Measurements from ENCODE around the gene NCAM1. TPM values are rescaled to one million over a fixed set of nuclear protein-coding genes. Genes with fewer than 3 reads are reported as not detected.

NCAM1 gene
- total and polyA plus RNA-seq, 2 donors (not counting 3 experiments of a cell fraction or from before 2014, with no cell fraction given) = 0.03 TPM; not detected in 1

GRCh38 chr11:113193946-113194345 lies 232.7 kb downstream of the NCAM1 start:
- FAIRE-seq (no peak), DNase-seq (ENCODE audit: low read depth, low spot score) (no peak)
- intact Hi-C loops (cut with micrococcal nuclease) (no loop called here), dilution Hi-C loops (cut with MboI; ENCODE audit: extremely low pct_ligation_motif_present, low sequenced_read_pairs) (no loop called here)
- no peaks in the 10 kb centered on the region for H3K4me1 ChIP-seq (ENCODE audit: control insufficient read depth, extremely low read depth, insufficient read depth, low read length)
- H4K20me1 ChIP-seq (replicated peaks; ENCODE audit: control insufficient read depth, extremely low read depth, insufficient read depth, low read length) = no peaks in the 10 kb centered on the region
- ChIA-PET POLR2A (no interaction called here), CTCF (no interaction called here)
- H3K79me2 ChIP-seq (ENCODE audit: control insufficient read depth, insufficient read depth, low read length) = no peaks in the 10 kb centered on the region
- H3K4me2 ChIP-seq (ENCODE audit: insufficient read depth, low read length) = no peak overlapping the region
- no peak for TF ChIP-seq FOS (IDR thresholded peaks at IDR 0.05; ENCODE audit: borderline replicate concordance, insufficient read depth, low read length)
- no peaks in the 10 kb centered on the region for H3K9me1 ChIP-seq (replicated peaks; ENCODE audit: control insufficient read depth, extremely low read depth, insufficient read depth, low read length)
- H3K27ac ChIP-seq (ENCODE audit: insufficient read depth, low read depth, low read length) = no peak overlapping the region
- H3K9ac ChIP-seq (replicated peaks; ENCODE audit: extremely low read depth, insufficient read depth, low read length) = no peak overlapping the region
- H3K27me3 ChIP-seq (ENCODE audit: control insufficient read depth in 2 of 2, insufficient read depth in 2 of 2, low read length in 2 of 2) = no peaks in the 10 kb centered on the region
- H3K36me3 ChIP-seq (ENCODE audit: control insufficient read depth in 2 of 2, extremely low read depth in 1 of 2, insufficient read depth in 2 of 2, low read length in 2 of 2) = no peaks in the 10 kb centered on the region
- no TSS peak for BruUV-seq (replicated peaks)
- H3K9me3 ChIP-seq (replicated peaks; ENCODE audit: control insufficient read depth, insufficient read depth, low read length) = no peaks in the 10 kb centered on the region
- H3K4me3 ChIP-seq (replicated peaks in 1 of 3; ENCODE audit: insufficient read depth in 1 of 3, low read depth in 1 of 3, low read length in 3 of 3) = no peak overlapping the region
- no peak overlapping the region for H2AFZ ChIP-seq (ENCODE audit: low read depth, low read length)

- DNase-seq (ENCODE audit: low read depth, low spot score) = no peak
- FAIRE-seq = no peak
- Histone ChIP-seq H3K4me2 (ENCODE audit: insufficient read depth, low read length) (no peak overlapping the region), H3K9ac (replicated peaks; ENCODE audit: extremely low read depth, insufficient read depth, low read length) (no peak overlapping the region), H3K4me1 (ENCODE audit: control insufficient read depth, extremely low read depth, insufficient read depth, low read length) (no peaks in the 10 kb centered on the region), H3K9me3 (replicated peaks; ENCODE audit: control insufficient read depth, insufficient read depth, low read length) (no peaks in the 10 kb centered on the region), H3K9me1 (replicated peaks; ENCODE audit: control insufficient read depth, extremely low read depth, insufficient read depth, low read length) (no peaks in the 10 kb centered on the region), H3K79me2 (ENCODE audit: control insufficient read depth, insufficient read depth, low read length) (no peaks in the 10 kb centered on the region), H3K27me3 (ENCODE audit: control insufficient read depth in 2 of 2, insufficient read depth in 2 of 2, low read length in 2 of 2) (no peaks in the 10 kb centered on the region), H4K20me1 (replicated peaks; ENCODE audit: control insufficient read depth, extremely low read depth, insufficient read depth, low read length) (no peaks in the 10 kb centered on the region), H3K27ac (ENCODE audit: insufficient read depth, low read depth, low read length) (no peak overlapping the region), H3K4me3 (replicated peaks in 1 of 3; ENCODE audit: insufficient read depth in 1 of 3, low read depth in 1 of 3, low read length in 3 of 3) (no peak overlapping the region), H2AFZ (ENCODE audit: low read depth, low read length) (no peak overlapping the region), H3K36me3 (ENCODE audit: control insufficient read depth in 2 of 2, extremely low read depth in 1 of 2, insufficient read depth in 2 of 2, low read length in 2 of 2) (no peaks in the 10 kb centered on the region)
- dilution Hi-C loops (cut with MboI; ENCODE audit: extremely low pct_ligation_motif_present, low sequenced_read_pairs) = no loop called here
- no TSS peak for BruUV-seq (replicated peaks)
- intact Hi-C loops (cut with micrococcal nuclease) = no loop called here
- TF ChIP-seq POLR2A (IDR thresholded peaks at IDR 0.05; ENCODE audit: low read depth, low read length) (no peak), FOS (IDR thresholded peaks at IDR 0.05; ENCODE audit: borderline replicate concordance, insufficient read depth, low read length) (no peak), EZH2 (IDR thresholded peaks at IDR 0.05; ENCODE audit: borderline replicate concordance, low read depth, low read length, severe bottlenecking) (no peak), GATA2 (IDR thresholded peaks at IDR 0.05; ENCODE audit: insufficient read depth, insufficient read length, low read depth, low read length) (no peak), MYC (IDR thresholded peaks at IDR 0.05; ENCODE audit: low read depth, low read length) (no peak), CTCF (IDR thresholded peaks at IDR 0.05; ENCODE audit: extremely low read depth in 1 of 2, insufficient read depth in 1 of 2, low read depth in 1 of 2, low read length in 2 of 2) (no peak), POLR2AphosphoS5 (IDR thresholded peaks at IDR 0.05; ENCODE audit: insufficient read depth, low read depth, low read length) (no peak), MAX (IDR thresholded peaks at IDR 0.05; ENCODE audit: insufficient read depth, insufficient read length) (no peak), JUN (IDR thresholded peaks at IDR 0.05; ENCODE audit: borderline replicate concordance, insufficient read depth, insufficient read length, low read depth) (no peak)
- POLR2A ChIA-PET = no interaction called here
- CTCF ChIA-PET = no interaction called here
These were observed 234.5 kb downstream of the NCAM1 start for GRCh38 chr11:113195728-113196127.

Data from endothelial cell of umbilical vein (primary cell).